GM19351 (cell line): Measurements from ENCODE around the gene COX8A.
A peak's percentile ranks its signal among the peaks of the same experiment; 100 is the strongest.
"Not testable (repeated sequence)": the region's sequence is repeated elsewhere in the genome, so short reads cannot be mapped to it uniquely, and the experiment has no call there.

ENCODE experiments used
- ATAC-seq: cut with Tn5 transposase; IDR thresholded peaks from one replicate; pipeline ENCODE4 v1.9.1; 2021; ENCODE audit warnings: mild to moderate bottlenecking, moderate library complexity; ENCODE audit not compliant: unreplicated experiment

Gene COX8A

DNA sequence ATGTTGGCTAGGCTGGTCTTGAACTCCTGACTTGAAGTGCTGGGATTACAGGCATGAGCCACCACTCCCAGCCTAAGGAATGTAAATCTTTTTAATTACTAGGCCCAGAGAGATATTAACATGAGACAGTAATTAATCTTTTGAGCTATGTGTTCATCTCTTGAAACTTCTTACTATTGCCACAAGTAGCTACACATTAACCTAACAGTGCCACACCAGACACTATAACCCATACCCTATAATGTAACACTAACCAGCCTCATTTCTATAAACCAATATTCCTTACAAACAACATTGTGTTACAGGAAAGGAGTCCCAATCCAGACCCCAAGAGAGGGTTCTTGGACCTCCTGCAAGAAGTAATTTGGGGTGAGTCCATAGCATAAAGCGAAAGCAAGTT lies 8.0 kb upstream of the COX8A start:
- no peak for ATAC-seq

DNA sequence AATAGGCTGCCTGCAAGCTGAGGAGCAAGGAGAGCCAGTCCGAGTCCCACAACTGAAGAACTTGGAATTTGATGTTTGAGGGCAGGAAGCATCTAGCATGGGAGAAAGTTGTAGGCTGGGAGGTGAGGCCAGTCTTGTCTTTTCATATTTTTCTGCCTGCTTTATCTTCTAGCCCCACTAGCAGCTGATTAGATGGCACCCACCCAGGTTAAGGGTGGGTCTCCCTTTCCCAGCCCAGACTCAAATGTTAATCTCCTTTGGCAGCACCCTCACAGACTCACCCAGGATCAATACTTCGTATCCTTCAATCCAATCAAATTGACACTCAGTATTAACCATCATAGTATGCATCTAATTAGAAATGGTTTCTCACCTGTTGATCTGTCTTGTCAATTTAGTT lies 5.0 kb upstream of the COX8A start:
- no peak for ATAC-seq

DNA sequence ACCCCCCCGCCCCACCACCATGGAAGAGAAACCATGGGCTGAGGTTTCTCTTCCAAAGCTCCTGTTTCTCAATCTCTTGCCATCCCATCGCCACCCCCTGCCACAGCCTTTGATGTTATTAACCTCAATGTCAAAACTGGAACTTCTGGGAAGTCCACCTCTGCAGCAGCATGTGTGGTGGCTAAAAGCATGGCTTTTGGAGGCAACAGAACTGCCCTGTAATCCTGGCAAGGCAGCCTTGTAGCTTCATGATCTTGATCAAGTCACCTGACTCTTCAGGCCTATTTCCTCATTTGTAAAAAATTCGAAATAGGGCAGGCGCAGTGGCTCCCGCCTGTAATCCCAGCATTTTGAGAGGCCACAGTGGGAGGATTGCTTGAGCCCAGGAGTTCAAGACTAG lies 3.5 kb upstream of the COX8A start:
- no peak for ATAC-seq

DNA sequence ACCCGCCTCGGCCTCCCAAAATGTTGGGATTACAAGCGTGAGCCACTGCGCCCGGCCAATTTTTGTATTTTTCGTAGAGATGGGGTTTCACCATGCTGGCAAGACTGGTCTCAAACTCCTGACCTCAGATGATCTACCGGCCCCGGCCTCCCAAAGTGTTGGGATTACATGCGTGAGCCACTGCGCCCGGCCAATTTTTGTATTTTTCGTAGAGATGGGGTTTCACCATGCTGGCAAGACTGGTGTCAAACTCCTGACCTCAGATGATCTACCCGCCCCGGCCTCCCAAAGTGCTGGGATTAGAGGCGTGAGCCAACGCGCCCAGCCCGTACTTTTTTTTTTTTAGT lies 535 bp upstream of the COX8A start:
- not testable (repeated sequence) for ATAC-seq

DNA sequence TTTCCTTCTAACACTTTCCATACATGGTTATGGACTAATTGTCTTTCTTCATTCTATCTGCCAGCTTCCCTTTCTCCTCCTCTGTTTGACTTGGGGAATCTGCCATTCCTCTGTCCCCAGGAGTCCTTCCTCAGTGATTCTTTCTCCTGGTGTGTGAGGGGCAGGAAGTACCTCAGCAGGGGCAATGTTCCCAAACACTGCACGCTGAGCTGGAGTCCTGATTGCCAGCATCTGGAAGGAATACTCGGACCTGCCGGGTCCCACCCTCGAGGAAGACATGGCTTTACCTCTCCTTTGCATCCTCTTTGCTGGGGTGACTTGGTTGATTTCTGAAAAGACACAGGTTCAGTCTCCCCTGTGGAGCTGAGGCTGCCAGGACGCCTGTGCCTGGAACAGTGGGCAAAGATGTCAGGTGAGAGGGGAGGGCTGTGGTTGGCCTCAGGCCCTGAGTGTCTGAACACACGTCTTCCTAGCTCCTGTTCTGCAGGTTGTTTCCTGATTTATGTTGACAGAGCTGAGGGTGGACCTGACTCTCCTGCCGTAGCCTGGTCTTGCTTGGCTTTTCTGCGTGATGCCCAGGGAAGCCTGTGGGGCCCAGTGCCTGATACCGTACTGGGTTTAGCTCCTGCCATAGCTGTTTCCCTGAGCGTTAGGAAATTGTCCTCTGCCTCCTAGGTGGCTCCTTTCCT lies 4.3 kb downstream of the COX8A start:
- no peak for ATAC-seq

DNA sequence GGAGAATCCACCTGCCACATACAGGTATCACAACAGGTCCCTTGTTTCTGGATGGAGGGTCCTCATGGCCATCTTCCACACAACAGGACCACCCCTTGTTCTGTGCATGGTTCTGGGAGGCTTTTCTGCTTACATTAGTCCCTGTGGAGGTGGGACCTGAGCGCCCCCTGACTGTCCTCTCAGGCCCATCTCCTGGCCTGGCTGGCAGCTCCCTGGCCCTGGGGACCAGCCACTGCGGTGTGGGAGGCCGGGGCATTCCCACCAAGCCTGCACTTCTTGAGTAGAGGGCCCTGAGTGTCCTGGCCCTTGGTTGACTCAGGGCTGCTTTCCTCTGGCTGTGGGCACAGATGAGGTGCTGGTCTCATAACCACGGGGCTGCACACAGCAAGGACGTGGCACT lies 5.0 kb downstream of the COX8A start:
- no peak for ATAC-seq

DNA sequence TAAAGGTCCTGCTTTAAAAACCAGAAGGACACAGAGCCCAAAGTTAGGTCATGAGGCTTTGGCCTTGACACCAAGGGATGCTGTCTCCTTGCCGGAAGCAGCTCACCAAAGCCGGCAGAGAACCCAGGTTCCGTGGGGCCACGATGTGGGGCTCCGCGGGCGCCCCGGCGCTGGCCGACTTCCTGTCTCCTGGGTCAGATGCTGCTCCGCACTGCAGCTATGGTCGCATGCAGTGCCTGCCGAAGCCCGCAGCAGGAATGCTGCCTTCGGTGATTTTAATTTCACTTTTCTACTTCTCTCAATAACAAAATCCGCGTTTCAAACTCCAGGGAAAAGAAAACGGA lies 11.4 kb downstream of the COX8A start:
- peak; percentile 62 for ATAC-seq

DNA sequence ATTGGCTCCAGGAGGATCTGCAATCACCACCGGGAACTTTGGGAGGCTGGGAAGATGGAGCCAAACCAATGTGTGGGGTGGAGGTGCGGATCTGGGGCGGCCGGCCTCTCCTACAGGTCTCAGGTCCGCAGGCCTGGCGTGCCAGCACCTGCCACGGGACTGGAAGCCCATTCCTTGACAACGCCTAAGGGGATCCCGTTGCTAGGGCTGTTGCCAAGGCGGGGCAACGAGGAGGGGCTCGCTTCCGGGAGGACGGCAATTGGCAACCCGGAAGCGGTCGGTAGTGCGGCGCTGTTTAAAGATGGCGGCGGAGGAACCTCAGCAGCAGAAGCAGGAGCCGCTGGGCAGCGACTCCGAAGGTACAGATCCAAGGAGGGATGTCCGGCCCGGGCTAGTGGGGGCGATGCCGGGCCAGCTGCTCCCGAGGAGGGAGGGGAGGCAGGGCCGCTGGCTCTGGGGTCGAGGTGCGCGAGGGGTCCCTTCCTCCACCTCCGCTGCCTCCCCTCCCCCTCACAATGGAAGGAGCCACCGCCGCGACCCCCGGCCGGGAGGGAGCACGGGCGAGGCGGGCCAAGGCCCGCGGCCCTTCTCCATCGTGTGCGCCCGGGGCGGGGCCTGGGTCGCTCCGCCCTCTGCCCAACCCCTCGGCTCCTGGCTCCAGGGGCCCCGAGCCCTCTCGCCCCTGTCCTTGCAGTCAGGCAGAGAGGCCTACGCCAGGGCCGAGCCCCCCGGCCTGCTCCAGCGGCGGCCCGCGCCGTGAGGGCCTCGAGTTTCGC lies 11.9 kb downstream of the COX8A start, which contains the start of gene OTUB1:
OTUB1 (plus strand) TSS at position 283 of the 776 bp plus-strand sequence; CDS start at position 302, 19 bp downstream.
- ATAC-seq, result peak; percentile 90

DNA sequence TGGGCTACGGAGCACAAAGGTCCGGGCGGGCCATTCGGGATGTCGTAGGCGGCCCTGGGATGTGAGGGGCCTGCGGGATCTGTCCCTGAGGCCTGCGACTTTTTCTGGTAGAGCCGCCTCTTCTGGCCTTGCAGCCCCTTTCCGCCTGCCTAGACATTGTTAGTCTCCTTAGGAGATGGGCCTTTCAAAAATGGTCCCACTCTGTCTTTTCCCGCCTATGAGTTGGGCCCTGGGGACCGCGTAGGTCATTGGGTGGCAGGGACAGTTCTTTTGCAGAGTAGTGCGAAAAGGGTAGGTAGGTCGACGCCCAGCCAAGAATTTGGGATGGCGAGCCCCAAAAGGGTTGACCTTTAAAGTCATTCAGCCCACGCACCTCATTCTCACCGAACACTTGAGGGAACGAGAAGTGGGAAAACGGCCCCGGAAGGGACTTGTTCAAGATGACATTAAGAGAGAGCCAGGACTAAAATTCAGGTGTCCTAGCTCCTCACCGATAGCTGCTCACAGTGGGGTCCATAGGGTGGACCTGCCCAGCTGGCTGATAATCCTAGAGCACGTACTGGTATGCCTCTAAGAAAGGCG lies 12.6 kb downstream of the COX8A start:
- ATAC-seq, result no peak

DNA sequence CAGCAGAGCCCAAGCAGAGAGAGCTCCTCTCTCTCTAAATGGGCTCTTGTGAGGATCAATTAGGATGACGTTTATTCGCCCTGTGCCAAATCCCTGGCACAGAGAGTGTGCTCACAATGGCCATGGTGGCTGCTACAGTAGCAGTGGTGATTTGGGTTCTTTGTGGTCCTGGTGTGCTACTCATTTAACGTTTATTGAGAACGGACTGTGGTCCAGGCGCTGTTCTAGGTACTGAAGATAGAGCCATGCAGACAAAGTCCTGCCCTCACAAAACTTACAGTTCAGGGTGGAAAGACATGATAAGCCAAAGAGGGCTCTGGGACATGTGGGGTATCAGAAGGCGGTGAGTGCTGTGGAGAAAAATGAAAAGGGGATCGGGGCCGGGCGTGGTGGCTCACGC lies 17.1 kb downstream of the COX8A start:
- ATAC-seq, result no peak

DNA sequence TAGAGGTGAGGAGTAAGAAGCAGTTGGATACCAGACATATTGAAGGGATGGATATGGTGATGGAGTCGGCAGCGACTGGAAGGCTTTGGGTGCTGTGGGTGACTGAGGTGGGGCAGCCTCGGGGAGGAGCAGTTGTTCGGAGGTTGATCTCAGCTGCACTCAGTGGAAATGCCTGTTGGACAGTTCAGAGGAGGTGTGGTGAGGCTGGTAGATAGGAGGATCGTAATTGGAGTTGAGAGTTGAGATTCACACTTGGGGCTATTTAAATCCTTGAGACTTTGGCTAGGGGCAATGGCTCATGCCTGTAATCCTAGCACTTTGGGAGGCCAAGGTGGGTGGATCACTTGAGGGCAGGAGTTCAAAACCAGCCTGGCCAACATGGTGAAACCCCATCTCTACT lies 18.7 kb downstream of the COX8A start:
- ATAC-seq, result no peak

DNA sequence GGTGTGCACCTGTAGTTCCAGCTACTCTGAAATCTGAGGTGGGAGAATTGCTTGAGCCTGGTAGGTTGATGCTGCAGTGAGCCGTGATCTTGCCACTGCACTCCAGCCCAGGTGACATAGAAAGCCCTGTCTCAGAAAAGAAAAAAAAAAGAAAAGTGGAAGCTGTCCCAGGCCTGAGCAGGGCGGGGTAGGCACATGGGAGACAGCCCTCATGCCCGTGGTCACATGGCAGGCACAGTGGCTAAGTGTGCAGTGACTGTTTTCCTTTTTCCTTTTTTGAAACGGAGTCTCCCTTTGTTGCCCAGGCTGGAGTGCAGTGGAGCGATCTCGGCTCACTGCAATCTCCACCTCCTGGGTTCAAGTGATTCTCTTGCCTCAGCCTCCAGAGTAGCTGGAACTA lies 19.6 kb downstream of the COX8A start:
- no peak for ATAC-seq

DNA sequence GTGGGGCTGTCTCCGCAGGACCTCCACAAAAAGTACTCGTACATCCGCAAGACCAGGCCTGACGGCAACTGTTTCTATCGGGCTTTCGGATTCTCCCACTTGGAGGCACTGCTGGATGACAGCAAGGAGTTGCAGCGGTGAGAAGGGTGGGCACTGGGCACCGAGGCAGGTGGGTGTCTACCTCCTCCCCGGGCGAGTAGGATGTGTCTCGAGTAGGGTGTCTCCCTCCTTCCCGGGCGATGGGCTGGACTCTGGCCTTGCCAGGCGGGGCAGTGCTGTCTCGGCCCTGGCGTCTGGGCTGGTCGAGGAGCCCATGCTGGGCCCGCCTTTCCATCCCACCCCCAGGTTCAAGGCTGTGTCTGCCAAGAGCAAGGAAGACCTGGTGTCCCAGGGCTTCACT lies 22.1 kb downstream of the COX8A start:
- no peak for ATAC-seq

DNA sequence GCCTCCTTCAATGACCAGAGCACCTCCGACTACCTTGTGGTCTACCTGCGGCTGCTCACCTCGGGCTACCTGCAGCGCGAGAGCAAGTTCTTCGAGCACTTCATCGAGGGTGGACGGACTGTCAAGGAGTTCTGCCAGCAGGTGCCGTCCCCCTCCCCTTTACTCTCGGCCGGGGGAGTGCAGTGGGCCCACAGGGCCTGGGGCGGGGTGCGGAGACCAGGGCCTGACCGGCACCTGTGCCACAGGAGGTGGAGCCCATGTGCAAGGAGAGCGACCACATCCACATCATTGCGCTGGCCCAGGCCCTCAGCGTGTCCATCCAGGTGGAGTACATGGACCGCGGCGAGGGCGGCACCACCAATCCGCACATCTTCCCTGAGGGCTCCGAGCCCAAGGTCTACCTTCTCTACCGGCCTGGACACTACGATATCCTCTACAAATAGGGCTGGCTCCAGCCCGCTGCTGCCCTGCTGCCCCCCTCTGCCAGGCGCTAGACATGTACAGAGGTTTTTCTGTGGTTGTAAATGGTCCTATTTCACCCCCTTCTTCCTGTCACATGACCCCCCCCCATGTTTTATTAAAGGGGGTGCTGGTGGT lies 22.8 kb downstream of the COX8A start:
- no peak for ATAC-seq

DNA sequence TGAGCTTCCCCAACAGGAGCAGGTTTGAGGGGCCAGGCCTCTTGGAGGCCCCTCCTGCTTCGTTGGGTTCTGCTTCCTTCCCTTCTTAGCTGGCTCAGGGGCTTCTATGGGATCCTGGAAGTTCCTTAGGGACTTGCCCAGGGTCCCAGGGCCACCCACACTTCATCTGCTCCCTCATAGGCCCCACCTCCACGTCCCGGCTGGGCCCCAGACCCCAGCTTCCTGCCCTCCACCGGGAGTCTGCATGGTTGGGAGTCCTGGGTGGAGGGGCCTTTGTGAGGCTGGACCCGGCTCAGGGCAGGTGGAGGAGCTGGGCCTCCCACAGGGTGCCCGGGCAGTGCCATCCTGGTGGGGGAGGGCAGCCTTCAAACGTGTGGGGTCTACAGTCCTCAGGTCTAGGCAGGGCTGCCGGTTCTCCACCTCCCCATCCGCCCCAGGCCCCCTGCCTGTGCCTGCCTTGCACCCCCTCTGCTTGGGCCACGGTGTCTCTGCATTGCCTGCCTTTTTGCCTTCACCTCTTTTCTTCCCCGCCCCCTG lies 23.4 kb downstream of the COX8A start:
- no peak for ATAC-seq

DNA sequence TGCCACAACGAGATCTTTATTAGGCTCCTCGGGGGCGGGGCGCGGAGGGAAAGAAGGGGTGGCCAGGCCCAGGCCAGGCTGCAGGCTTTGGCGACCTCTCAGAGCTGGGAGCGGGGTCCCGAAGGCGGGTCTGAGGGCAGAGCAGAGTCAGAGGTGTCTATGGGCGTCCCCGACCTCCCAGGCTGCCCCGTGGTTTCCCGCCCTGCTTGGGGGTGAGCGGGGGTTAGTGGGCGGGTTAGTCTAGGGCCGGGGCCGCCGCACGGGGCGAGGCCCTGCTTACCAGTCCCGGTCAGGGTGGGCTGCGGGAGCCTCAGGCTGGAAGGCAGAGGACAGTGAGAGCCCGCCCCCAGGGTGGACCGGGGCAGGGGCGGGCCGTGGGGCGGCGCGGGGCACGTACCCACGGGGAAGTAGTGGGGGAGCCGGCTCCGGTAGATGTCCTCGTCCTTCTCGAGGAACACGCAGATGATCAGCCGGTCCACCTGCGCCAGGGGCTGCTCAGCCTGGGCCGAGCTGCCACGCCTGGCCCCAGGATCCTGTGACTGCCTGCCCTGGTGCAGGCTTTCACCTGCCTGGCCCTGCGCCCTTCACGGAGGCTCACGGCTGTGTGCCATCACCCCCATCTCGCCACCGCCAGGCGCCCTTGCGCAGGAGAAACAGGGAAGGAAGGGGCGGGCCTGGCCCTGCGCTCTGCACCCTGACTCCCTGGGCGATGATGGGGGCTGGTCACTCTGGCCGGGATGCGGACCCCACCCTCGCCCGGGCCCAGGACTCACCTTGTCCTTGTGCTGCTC lies 24.3 kb downstream of the COX8A start:
- no peak for ATAC-seq

DNA sequence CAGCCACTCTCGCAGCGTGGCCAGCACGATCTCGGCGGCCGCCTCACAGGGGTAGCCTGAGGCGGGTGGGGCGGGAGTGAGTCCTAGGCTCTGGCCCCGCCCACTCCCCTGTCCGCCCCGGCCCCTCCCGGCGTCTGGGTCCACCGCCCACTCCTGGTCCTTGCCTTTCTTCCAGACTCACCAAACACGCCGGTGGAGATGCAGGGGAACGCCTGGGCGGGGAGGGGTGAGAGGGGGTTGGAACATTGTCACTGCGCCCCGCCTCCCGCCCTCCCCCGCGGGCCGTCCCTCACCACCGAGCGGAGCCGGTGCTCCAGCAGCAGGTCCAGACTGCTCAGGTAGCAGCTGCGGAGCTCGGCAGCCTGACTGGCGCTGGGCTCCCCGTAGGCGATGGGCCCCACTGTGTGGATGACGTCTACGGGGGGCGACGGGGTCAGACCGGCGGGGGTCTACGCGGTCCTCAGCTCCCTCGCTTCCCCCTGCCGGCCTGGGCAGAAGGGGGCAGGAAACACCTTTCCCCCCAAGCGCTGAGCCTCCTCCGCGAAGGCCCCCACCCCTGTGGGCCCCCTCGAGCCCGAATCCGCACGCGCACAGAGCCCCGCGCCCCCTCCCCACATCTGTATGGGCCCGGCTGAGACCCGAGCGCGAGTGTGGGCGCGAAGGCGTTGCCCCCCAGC lies 25.1 kb downstream of the COX8A start:
- ATAC-seq, result no peak

DNA sequence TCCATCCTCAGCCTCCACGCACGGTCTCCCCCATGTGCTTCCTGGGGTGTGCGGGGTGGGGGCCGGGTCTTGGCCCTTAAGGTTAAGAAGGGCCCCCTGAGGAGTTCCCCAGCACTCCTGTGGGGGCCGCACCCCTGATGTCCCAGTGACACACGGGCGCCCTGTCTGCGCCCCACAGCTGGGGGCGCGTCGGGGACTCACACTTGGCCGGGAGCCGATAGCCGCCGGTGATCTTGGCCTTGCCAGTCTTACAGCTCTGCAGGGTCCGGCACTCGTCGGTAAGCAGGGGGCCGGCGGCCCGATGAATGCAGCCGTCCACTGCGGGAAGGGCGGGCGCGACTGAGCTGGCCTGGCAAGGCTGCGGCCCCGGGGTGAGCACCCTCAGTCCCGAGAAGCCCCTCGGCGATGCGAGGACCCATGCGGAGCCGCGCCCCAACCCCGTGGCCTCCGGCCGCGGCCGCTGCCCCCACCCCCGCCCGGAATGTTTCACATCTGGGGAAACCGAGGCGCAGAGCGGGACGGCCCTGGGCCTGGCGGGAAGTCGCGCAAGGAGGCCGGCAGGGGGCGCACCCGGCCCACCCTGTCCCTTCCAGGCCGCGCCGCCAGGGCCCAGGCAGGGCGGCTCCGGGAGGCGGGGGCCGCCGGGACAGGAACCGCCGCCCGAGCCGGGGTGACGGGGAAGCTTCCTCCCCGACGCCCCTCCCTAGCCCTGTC lies 25.8 kb downstream of the COX8A start:
- ATAC-seq, result no peak

DNA sequence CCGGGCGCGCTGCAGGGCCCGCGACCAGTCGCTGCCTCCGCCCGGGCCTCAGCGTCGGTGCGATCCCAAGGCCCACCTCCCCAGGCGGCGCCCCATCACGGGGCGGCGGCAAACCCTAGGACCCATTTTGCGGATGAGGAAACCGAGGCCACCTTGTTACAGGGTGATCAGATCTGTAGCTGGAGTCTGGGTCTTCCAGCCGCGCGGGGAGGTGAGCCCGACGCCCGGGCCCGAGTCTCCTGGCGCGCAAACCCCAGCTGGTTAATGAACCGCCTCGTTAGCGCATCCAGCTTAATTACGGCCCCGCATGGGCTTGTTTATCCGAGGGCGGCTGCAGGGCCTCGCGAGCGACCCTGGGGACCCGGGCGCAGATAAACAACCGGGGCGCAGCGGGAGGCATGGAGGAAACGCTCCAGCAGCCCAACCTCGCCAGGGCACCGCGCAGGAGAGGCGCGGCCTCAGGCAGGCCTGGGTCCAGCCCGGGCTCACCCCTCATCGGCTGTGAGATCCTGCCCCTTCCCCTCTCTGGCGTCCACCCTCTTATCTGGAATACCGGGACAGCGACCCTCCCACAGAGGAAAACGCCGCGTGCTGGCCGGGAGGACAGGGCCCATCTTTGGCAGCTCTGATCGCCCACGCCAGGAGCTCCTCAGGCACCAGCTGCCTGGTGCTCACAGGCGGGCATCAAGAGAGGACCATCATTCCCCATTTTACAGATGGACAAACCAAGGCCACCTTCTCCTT lies 26.5 kb downstream of the COX8A start:
- ATAC-seq, result no peak
